NCI-H345 treated with DMSO at 0.1 percent for 48 hours (cell line): ENCODE measurements around the gene MAPT.

Experiments
- DNase-seq: peaks from one replicate; lab custom pipeline; 2025; ENCODE audit not compliant: unreplicated experiment; lab: John Stamatoyannopoulos, UW

Gene MAPT

DNA sequence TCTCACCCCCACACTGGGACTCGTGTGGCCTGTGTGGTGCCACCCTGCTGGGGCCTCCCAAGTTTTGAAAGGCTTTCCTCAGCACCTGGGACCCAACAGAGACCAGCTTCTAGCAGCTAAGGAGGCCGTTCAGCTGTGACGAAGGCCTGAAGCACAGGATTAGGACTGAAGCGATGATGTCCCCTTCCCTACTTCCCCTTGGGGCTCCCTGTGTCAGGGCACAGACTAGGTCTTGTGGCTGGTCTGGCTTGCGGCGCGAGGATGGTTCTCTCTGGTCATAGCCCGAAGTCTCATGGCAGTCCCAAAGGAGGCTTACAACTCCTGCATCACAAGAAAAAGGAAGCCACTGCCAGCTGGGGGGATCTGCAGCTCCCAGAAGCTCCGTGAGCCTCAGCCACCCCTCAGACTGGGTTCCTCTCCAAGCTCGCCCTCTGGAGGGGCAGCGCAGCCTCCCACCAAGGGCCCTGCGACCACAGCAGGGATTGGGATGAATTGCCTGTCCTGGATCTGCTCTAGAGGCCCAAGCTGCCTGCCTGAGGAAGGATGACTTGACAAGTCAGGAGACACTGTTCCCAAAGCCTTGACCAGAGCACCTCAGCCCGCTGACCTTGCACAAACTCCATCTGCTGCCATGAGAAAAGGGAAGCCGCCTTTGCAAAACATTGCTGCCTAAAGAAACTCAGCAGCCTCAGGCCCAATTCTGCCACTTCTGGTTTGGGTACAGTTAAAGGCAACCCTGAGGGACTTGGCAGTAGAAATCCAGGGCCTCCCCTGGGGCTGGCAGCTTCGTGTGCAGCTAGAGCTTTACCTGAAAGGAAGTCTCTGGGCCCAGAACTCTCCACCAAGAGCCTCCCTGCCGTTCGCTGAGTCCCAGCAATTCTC, 132.1 kb downstream of the MAPT start:
- DNase-seq = no peak

DNA sequence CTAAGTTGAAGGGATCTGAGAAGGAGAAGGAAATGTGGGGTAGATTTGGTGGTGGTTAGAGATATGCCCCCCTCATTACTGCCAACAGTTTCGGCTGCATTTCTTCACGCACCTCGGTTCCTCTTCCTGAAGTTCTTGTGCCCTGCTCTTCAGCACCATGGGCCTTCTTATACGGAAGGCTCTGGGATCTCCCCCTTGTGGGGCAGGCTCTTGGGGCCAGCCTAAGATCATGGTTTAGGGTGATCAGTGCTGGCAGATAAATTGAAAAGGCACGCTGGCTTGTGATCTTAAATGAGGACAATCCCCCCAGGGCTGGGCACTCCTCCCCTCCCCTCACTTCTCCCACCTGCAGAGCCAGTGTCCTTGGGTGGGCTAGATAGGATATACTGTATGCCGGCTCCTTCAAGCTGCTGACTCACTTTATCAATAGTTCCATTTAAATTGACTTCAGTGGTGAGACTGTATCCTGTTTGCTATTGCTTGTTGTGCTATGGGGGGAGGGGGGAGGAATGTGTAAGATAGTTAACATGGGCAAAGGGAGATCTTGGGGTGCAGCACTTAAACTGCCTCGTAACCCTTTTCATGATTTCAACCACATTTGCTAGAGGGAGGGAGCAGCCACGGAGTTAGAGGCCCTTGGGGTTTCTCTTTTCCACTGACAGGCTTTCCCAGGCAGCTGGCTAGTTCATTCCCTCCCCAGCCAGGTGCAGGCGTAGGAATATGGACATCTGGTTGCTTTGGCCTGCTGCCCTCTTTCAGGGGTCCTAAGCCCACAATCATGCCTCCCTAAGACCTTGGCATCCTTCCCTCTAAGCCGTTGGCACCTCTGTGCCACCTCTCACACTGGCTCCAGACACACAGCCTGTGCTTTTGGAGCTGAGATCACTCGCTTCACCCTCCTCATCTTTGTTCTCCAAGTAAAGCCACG, 133.0 kb downstream of the MAPT start:
- DNase-seq = no peak

DNA sequence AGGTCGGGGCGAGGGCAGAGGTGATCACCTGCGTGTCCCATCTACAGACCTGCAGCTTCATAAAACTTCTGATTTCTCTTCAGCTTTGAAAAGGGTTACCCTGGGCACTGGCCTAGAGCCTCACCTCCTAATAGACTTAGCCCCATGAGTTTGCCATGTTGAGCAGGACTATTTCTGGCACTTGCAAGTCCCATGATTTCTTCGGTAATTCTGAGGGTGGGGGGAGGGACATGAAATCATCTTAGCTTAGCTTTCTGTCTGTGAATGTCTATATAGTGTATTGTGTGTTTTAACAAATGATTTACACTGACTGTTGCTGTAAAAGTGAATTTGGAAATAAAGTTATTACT, 133.6 kb downstream of the MAPT start:
- no peak for DNase-seq

DNA sequence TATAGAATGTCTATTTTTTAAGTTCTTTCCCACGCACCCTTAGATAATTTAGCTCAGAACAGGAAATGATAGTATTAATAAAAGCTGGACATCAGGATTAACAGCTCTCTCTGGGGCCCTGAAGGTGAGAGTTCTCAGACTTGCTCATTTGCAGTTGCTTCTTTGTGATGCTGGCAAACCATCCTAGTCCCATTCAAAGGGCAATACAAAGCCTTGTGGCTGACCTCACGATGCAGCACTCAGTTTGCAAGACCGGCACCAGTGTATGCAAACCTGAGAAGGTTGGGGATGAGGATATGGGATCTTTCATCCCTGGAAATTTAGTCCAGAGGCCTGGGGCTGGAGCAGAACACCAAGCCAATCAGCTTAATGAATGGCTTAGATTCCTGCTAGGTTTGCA, 134.0 kb downstream of the MAPT start:
- no peak for DNase-seq

DNA sequence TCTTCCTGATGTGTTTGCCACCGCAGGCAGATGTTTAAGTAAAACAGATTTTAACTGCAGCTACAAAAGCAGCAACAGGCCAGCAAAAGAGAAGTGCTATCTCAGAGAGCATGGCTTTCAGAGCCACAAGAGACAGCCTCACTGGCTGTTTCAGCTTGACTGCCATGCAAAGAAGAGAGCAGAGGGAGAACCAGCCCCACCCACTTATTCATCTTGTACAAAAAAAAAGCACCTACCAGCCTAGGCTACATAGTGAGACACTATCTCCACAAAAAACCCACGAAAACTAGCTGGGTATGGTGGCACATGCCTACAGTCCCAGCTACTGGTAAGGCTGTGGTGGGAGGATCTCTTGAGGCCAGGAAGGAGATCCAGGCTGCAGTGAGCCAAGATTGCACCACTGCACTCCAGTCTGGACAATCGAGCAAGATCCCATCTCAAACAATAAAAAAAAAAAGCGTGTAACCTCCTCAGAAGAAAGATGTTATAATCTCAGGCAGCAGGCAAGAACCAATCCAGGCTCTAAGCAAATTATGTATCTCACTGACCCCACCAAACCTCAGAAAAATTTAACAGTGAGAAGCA, 134.7 kb downstream of the MAPT start:
- DNase-seq = no peak

DNA sequence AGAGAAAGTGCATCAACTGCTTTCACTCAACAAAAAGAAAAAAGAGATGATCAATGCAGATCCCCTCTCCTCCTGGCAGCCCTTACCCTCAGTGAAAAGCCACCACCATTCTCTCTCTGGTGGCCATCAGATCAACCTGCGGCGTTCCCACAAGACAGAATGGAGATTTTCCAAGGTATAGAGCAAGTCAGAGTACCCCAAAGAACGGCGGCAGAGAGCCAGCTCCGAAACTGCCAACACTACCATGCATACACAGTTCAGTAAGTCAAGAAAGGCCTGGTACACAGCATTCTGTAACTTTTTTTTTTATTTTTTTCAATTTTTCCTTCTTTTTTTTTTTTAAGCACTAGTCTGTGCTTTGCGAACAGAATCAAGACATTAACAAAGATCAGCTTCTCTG, 135.3 kb downstream of the MAPT start:
- DNase-seq = no peak

DNA sequence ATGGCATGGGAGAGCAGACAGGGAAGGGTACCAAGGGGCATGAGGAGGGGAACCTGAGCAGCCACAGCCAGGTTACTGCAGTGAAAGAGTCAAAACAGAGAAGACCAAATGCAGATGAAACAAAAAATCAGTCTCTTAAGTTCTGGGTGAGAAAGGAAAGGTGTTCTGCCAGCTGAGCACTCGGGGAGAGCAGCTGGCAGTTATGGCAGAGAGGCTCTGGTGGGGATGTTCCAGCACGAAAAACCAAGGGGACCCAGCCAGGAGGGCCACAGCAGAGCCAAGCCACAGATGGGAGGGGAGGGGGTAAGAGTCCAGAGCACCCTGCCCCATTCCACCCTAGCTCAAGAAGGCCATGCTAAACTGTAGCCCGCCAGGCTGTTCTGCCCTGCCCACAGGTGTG, 136.4 kb downstream of the MAPT start:
- DNase-seq = no peak

DNA sequence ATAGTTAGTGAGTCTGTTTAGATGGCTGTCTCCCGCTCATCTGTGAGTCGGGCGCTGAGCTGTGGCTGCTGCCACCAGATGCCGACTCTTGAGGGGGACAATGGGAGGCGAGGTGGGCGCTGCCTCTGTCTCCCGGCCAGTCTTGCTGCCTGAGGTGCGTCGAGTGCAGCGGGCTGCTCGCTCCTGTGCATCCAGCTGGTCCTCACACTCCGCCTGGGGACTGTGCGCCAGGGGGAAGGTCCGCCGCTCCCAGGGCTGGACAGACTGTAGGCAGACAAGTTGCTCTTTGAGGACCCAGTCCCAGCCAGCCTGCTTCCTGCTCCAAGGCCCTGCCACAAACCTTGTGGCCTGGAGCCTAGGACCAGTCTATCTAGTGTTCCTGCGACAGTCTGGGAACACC, 137.1 kb downstream of the MAPT start:
- DNase-seq = no peak

DNA sequence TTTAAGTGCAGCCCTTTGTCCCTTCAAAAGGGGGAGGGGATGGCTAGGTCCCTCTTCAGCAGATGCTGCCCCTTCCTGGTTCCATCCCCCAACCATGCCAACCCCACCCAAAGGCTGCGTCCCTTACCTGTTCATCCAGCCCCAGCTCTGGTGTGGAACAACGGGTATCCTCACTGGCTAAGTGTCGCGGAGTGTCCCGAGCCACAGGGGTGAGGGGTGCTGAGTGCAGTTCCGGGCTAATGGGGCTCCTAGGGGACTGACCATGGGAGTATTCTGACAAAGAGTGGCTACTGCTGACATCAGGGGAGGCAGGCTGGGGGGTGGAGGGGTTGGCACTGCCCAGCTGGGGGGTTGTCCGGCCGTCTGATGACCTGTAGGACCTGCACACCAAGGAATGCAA, 137.6 kb downstream of the MAPT start:
- no peak for DNase-seq

DNA sequence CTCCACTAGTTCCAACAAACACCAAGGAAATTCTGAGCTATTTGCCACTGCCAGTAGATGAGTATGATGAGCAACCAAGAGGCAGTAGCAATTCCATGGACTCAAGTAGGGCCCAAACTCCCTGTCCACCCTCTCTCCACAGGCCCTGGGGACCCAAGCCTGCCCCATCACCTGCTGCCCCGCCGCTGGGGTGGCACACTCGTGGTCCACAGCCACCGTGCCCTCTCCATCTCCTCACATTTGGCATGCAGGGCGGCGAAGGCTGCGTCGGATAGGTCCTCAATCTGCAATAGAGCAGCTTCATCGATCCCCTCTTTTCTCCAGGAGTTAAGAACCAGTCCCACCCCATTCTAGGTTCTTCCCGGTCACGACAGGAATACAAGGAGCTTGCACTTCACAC, 138.6 kb downstream of the MAPT start:
- no peak for DNase-seq

DNA sequence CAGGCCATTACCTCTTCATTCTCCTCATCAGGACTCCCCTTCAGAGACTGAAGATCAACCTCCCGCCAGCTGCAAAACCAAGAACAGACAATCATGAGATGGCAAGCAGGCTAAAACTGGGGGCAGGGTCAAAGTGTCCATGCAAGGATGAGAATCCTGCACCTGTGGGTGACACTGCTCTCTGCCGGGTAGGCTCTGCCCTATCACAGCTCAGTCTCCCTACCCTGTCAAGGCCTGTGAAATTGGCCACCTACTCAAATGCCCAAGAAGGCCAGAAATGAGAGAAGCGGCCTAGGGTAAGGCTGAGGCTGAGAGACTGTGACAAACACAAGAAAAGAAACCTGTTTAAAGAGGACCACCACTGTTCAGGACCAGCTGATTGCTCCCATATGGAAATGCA, 139.0 kb downstream of the MAPT start:
- no peak for DNase-seq

DNA sequence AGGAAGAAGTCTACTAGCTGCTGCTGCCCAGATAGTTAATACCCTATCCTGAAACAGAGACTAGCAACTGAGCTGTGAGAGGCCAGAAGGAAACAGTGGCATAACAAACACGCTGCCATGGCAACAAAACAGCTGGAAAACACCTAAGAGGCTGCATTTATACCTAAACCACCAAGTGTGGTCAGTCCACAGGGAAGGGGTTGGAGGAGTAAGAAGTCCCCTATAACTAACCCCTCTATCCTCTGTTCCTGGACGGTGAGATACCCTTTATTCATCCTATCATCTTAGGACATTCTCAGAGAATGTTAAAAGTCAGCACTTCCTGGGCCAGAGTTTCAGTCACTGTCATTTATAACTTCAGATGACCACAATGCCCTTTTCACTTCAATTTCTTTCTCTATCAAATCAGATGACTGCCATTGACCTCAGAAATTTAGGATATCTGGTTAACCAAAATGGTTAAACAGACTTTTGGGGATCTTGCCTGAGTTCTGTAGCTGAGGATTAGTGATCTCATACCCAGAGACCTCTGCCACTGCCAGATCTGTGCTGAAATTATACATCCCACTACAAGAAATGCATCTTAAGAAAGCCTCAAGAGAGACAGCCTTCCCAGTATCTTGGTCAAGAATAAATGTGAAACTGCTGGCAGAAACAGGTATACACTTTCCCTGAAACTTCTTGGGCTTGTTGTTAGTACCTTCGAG, 140.9 kb downstream of the MAPT start:
- DNase-seq = no peak

DNA sequence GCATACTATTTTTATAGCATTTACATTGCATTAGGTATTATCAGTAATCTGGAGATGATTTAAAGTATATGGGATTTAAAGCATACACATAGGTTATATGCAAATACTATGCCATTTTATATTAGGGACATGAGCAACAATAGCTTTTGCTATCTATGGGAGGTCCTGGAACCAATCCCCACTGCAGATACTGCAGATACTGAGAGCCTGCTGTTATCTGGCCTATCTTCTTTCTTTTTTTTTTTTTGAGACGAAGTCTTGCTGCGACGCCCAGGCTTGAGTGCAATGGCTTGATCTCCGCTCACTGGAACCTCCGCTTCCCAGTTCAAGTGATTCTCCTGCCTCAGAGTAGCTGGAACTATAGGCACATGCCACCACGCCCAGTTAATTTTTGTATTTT, 142.1 kb downstream of the MAPT start:
- no peak for DNase-seq

DNA sequence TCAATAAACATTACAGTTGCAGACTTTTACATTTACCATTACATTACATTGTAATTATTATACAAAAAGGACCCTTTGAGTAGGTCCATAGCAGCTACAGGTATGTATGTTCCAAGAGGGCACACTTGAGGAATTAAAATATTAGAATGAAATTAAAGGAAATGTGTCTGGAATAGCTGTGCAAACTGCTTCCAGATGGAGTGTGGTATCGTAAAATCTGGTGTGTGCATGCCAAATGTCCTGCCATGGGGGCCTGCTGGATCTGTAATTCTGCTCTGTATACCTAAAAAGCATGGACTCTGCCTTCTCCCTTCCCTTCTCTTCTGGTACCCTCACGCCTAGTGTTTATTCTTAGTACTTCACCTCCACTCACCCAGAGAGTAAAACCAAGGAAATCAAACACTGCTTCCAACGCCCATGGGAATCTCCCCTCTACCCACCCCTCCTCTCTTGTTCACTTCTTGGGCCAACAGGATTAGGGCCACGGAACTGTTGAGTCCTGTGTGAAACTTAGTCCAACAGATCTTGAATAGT, 143.4 kb downstream of the MAPT start:
- DNase-seq = no peak

DNA sequence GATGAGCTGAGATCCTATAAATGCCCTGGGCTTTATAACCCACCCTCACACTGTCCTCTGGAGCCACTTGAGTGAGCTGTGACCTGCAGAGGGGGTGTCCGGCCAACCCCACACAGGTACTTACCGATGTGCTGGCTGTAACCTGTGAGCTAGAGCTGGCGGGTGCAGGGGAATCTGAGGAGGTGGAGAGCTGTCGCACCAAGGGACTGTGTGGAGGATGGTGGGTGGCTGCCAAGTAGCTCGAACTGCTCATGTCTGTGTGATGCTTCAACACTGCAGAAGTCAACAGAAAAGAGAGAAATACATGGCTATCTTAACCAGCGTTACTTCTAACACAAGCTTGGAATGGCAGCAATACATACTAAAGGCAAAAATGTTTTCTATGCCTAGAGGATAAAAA, 144.1 kb downstream of the MAPT start:
- DNase-seq = no peak

DNA sequence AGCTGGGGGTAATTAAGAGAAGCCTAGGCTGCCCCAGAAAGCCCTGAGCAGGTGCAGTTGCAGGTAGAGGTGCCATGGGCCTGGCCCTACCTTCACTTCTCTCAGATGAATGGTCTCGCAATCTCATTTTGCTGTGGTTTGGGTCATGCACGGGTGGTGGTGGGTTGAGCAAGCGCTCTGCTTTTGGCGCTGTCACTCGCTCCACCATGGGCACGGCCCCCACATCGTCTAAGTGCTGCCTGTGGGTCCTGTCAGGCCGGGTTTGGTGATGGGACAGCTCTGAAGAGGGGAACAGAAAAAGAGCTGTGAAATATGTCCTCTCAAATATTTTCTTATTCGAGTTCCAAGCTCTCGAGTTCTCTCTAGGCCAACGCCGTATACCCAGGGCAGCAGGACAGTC, 144.6 kb downstream of the MAPT start:
- DNase-seq = no peak

DNA sequence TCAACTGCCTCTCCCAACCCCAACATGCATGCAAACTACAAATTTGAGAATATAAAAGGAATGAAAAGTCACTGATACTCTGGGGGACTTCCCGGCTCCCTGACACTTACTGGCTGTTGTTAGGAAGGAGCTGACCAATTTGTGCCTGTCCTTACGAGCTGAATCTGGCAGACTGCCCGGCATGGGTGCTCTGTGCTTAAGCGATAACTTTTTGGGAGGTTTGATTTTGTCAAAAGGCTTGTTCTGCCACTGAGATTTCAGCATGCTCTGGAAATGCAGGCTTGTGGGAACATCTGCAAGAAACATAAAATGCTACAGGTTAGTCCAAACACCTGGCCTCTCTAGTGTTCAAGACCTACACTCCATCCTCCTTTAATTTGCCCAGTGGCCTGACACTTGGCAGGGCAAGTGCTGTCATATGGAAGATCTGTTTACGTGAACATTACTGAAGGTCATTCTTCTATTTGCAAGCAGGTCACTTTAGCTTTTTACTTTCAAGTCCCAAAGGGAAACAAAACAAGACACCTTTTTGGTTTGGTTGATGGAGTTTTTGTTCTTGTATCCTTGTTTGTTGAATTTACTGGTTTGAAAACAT, 145.3 kb downstream of the MAPT start:
- DNase-seq = no peak

DNA sequence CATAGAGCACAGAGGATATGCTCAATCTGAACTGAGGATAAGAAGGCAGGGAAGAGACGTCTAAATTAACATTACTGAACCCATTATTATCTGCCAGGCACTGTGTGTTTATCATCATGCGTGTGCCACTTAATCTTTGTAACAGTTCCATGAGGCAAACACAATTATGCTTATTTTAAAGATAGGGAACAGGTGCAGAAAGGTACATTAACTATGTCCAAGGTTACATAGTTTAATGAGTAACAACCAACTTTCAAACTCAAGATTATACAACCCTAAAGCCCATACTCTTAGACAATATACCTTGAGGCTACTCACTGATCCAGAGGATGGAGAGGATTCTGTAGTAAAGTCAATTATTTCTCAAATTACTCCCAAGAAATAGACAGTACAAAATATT, 147.9 kb downstream of the MAPT start:
- DNase-seq = no peak

DNA sequence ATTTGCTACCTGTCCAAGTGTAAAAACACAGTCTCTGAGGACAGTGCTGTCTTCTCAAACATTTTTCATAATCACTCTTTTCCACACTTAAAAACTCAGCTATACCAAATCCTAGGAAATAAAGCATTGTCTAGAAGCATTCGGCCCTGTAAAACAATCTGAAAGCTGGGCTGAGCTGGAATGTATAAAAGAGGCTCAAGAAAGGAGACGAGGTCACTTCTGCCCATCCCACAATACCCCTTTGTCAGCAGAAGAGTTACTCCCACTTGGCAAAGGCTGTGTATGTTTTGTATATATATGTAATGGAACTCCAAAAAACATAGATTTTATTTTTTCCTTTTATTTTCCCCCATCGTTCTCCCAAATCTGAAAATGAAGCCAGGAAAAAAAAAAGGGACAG, 148.6 kb downstream of the MAPT start:
- no peak for DNase-seq

DNA sequence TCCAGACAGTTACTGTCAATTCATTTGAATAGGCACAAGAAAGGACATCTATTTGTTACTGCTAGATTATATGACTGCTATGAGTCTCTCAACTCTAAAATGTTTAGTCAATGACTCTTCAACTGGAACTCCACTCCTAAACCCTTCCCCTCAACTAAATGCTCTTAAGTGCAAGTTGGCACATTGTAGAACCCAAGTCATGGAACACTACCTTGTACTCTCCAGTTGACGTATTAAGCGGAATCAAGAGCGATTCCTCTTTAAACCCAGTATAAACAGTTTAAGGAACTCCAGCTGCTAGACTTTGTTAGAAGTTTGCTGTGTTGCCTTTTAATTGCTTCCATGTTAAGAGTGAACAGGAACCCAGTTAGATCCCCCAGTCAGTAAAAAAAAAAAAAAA, 149.3 kb downstream of the MAPT start:
- no peak for DNase-seq
